Naive thymus-derived CD4-positive, alpha-beta T cell (primary cell): Measurements from ENCODE around the gene ZCCHC17. TPM values are rescaled to one million over a fixed set of nuclear protein-coding genes. Genes with fewer than 3 reads are reported as not detected.

Experiments
- ATAC-seq: fragments of 150-1000 bp; cut with Tn5 transposase; 2 replicates; pipeline ENCODE4 v1.10.0; 2021; ENCODE audit warnings: mild to moderate bottlenecking, moderate library complexity
- CTCF ChIA-PET: fragments of 350-600 bp; sonication (Branson Sonifier 250); formaldehyde crosslinking; loops from one replicate; lab custom pipeline; 2021; ENCODE audit warnings: antibody characterized with exemption; lab: Charles Lee
- POLR2A ChIA-PET: fragments of 350-600 bp; sonication (Branson Sonifier 250); formaldehyde crosslinking; loops from one replicate; lab custom pipeline; 2021; ENCODE audit warnings: antibody characterized with exemption, inconsistent platforms; lab: Charles Lee
- DNase-seq, 9 donors: peaks; one replicate each; pipeline versions ENCODE4 v3.0.0 to v3.0.0-alpha.2; 2020 to 2022; ENCODE audit warnings: mixed read lengths in 1 of 9
- H3K27ac ChIP-seq: one replicate; pipeline ENCODE4 v1.7.0; 2013; ENCODE audit warnings: mild to moderate bottlenecking, low read depth, low read length, moderate library complexity
- H3K27me3 ChIP-seq, 2 donors: one replicate each; pipeline ENCODE4 v1.7.0; 2013; ENCODE audit warnings: low read length in 2 of 2, mild to moderate bottlenecking in 2 of 2, moderate library complexity in 2 of 2; ENCODE audit not compliant: control insufficient read depth in 2 of 2, insufficient read depth in 2 of 2
- H3K36me3 ChIP-seq, 3 experiments: 1 replicate in 2 of 3; 2 replicates in 1 of 3; pipeline ENCODE4 v1.7.0; 2013; ENCODE audit warnings: low read length in 3 of 3, mild to moderate bottlenecking in 3 of 3, moderate library complexity in 1 of 3; ENCODE audit not compliant: insufficient read depth in 3 of 3, control insufficient read depth in 2 of 3
- H3K4me1 ChIP-seq, 2 donors: one replicate each; pipeline ENCODE4 v1.7.0; 2013; ENCODE audit warnings: low read length in 2 of 2, mild to moderate bottlenecking in 2 of 2, moderate library complexity in 1 of 2; ENCODE audit not compliant: control insufficient read depth in 2 of 2, insufficient read depth in 2 of 2
- H3K4me3 ChIP-seq: 2 replicates; pipeline ENCODE4 v1.7.0; 2013; ENCODE audit warnings: mild to moderate bottlenecking, low read length
- H3K9me3 ChIP-seq, 3 experiments: 1 replicate in 2 of 3; 2 replicates in 1 of 3; pipeline ENCODE4 v1.7.0; 2013; ENCODE audit warnings: low read length in 3 of 3; ENCODE audit not compliant: control insufficient read depth in 2 of 3
- H3K27ac Mint-ChIP-seq, 9 donors: one replicate each; pipeline ENCODE4 v1.8.0; 2020 to 2022; ENCODE audit warnings: mixed read lengths in 9 of 9, mild to moderate bottlenecking in 8 of 9, moderate library complexity in 5 of 9, inconsistent platforms in 2 of 9
- H3K27me3 Mint-ChIP-seq, 5 donors: one replicate each; pipeline ENCODE4 v1.8.0; 2021 to 2022; ENCODE audit warnings: mixed read lengths in 5 of 5, mild to moderate bottlenecking in 1 of 5
- H3K36me3 Mint-ChIP-seq, 5 donors: one replicate each; pipeline ENCODE4 v1.8.0; 2020 to 2022; ENCODE audit warnings: mixed read lengths in 5 of 5, mild to moderate bottlenecking in 3 of 5, inconsistent platforms in 1 of 5
- H3K4me1 Mint-ChIP-seq, 7 donors: one replicate each; pipeline ENCODE4 v1.8.0; 2020 to 2022; ENCODE audit warnings: mixed read lengths in 7 of 7, mild to moderate bottlenecking in 3 of 7, inconsistent platforms in 1 of 7
- H3K4me3 Mint-ChIP-seq, 10 donors: one replicate each; pipeline ENCODE4 v1.8.0; 2020 to 2022; ENCODE audit warnings: mild to moderate bottlenecking in 10 of 10, mixed read lengths in 10 of 10, moderate library complexity in 6 of 10, inconsistent platforms in 2 of 10
- H3K9me3 Mint-ChIP-seq, 11 donors: one replicate each; pipeline ENCODE4 v1.8.0; 2020 to 2022; ENCODE audit warnings: mixed read lengths in 11 of 11, mild to moderate bottlenecking in 4 of 11, inconsistent platforms in 1 of 11, moderate library complexity in 1 of 11
- intact Hi-C, 2 donors: fragments of 100-400 bp; cut with micrococcal nuclease; formaldehyde crosslinking; loops; one replicate each; pipeline ENCODE4 v1.15.1; 2023
- polyA plus RNA-seq, 2 donors: library from polyadenylated mRNA; unstranded; fragments of 300-500 nt; fragmentation: Illumina TruSeq; gene quantifications; one replicate each; pipeline ENCODE4 v1.2.3, GENCODE V29; 2021
- total RNA-seq, 6 experiments: library from RNA in 5 of 6; stranded (reverse) in 5 of 6; gene quantifications; 1 replicate in 5 of 6; 2 replicates in 1 of 6; pipeline ENCODE4 v1.2.3 and lab custom pipeline; 2021 to 2026

The ZCCHC17 gene
- total and polyA plus RNA-seq, 7 experiments from 2014 or later: 10.3 to 43.4 (median 21.4) TPM

DNA sequence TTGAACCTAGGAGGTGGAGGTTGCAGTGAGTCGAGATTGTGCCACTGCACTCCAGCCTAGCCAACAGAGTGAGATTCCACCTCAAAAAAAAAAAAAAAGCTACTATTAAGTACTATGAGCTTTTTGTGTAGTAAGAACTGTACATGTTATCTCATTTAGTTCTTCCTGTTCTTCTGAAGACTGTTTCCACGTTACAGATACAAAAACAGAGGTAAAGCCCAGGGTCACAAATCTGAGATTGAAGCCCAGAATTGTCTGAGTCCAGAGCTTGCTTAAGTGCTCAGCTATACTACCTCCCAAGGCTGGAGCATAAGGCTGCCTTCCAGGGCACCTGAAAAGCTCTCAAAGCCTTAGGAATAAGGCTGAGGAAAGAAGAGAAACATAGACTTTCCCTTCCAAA, 73.2 kb downstream of the ZCCHC17 start:
- Histone ChIP-seq H3K36me3 (peaks cover 0 to 17% (median 0%) of the 10 kb centered on the region in 3 experiments), H3K4me3 (no peak overlapping the region), H3K4me1 (no peaks in the 10 kb centered on the region), H3K9me3 (no peaks in the 10 kb centered on the region), H3K27me3 (no peaks in the 10 kb centered on the region), H3K27ac (no peak overlapping the region)
- DNase-seq: no peak
- peaks cover 0 to 23% (median 14%) of the 10 kb centered on the region in 7 donors for H3K4me1 Mint-ChIP-seq
- CTCF ChIA-PET: no interaction called here
- H3K27me3 Mint-ChIP-seq: peaks cover 0 to 18% (median 0%) of the 10 kb centered on the region in 5 donors
- POLR2A ChIA-PET: no interaction called here
- H3K27ac Mint-ChIP-seq: peak overlapping the region in 1 of 9 donors; percentile 20
- H3K9me3 Mint-ChIP-seq: no peaks in the 10 kb centered on the region
- H3K4me3 Mint-ChIP-seq: no peak overlapping the region
- ATAC-seq: no peak
- H3K36me3 Mint-ChIP-seq: peaks cover 2 to 19% (median 6%) of the 10 kb centered on the region in 5 donors
- intact Hi-C loops: no loop called here

DNA sequence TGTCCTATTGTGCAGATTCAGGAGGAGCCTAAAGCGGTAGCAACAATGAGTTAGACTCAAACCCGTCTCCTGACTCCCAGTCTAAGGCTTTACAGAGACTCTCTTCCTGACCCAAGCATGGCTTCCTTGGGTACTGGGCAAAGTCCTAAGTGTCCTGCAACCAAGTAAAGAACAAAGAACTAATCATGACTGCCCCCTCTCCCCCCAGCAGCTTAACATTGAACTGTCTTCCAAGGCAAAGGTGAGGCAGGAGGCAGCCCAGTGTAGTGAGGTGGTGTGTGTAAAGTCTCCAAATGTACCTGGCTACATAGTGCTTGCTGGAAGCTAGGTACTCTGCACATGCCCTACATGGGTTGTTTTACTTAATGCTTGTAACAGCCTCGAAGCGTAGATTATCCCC, 73.7 kb downstream of the ZCCHC17 start:
- ATAC-seq (no peak), DNase-seq (no peak)
- Mint-ChIP-seq H3K27me3 (peaks cover 0 to 18% (median 0%) of the 10 kb centered on the region in 5 donors), H3K36me3 (peaks cover 1 to 15% (median 2%) of the 10 kb centered on the region in 5 donors), H3K27ac (peak overlapping the region in 1 of 9 donors; percentile 56), H3K9me3 (no peaks in the 10 kb centered on the region), H3K4me1 (peaks cover 0 to 23% (median 14%) of the 10 kb centered on the region in 7 donors), H3K4me3 (no peak overlapping the region)
- Histone ChIP-seq H3K36me3 (peaks cover 0 to 12% (median 0%) of the 10 kb centered on the region in 3 experiments), H3K27ac (no peak overlapping the region), H3K4me3 (no peak overlapping the region), H3K27me3 (no peaks in the 10 kb centered on the region), H3K9me3 (no peaks in the 10 kb centered on the region), H3K4me1 (no peaks in the 10 kb centered on the region)
- POLR2A ChIA-PET: no interaction called here
- CTCF ChIA-PET: no interaction called here
- intact Hi-C loops: no loop called here

DNA sequence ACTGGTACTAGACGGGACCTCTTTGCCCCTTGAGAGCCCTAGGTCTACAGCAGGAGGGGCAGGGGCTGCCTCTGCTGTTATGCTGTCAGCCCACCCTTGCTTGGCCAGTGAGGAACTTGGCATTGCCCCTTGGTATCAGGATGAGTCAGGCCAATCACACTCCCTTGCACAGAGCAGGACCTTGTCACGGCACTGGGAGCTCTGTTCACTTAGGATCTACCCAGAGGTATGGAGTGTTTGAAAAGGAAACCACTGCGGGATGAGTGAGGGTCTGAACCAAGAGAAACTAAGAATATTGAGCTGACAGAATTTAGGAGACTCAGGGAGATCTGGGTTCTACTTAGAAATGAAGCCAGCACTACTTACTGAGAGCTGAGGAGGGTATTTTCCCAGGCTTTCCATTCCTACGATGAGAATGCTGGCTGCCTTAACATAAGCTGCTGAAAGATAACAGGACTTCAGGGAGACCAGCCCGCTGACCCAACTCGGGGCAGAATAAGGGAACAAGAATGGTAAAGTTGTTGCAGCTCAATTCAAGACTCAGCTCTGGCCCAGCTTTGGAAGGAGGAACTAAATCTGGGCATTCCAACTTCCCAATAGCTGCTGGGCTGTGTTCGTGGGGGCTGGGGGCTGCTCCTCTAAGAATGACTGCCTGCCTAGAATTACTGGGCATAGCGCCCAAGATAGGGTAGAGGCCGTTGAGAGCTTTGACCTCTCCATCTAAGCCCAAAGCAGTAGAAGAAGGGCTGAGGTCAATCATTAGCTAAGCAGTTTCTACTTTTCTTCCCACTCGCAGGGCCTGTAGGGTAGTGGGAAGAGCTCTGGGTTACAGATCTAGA, 74.5 kb downstream of the ZCCHC17 start:
- H3K4me1 ChIP-seq: no peaks in the 10 kb centered on the region
- H3K4me3 ChIP-seq: no peak overlapping the region
- ChIA-PET POLR2A (no interaction called here), CTCF (interaction anchor here (0.5 to 0.6 kb wide), 2 partner anchors 12 to 349 kb away, joined by 4 to 5 read pairs; no protein-coding TSS in a partner anchor)
- no peak overlapping the region for H3K27ac ChIP-seq
- Mint-ChIP-seq H3K9me3 (no peaks in the 10 kb centered on the region), H3K36me3 (peaks cover 0 to 10% (median 0%) of the 10 kb centered on the region in 5 donors), H3K27me3 (peaks cover 0 to 18% (median 0%) of the 10 kb centered on the region in 5 donors), H3K4me1 (peaks cover 0 to 23% (median 14%) of the 10 kb centered on the region in 7 donors), H3K27ac (no peak overlapping the region), H3K4me3 (peak overlapping the region in 1 of 10 donors; percentile 58)
- DNase-seq (no peak), ATAC-seq (no peak)
- peaks cover 0 to 7% (median 0%) of the 10 kb centered on the region in 3 experiments for H3K36me3 ChIP-seq
- no peaks in the 10 kb centered on the region for H3K9me3 ChIP-seq
- no peaks in the 10 kb centered on the region for H3K27me3 ChIP-seq
- intact Hi-C loops: no loop called here

DNA sequence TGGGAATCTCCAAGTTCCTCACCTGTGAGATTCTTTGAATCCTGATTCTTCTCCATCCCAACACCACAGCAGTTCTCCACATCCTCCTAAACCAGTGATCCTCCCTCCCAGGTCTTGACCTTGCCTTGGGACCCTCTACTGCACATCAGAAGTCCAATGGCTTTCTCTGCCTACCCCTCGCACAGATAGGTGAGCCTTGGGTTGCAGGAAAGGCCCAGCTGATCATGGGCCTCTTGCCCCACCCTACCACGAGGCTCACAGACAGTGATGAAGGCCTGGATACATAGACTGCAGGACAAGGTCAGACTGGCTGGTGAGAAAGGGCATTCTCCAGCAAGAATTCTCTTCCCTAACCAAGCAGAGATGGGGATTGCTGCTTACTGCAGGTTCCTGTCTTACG, 75.2 kb downstream of the ZCCHC17 start:
- Histone ChIP-seq H3K9me3 (no peaks in the 10 kb centered on the region), H3K36me3 (no peaks in the 10 kb centered on the region), H3K4me1 (no peaks in the 10 kb centered on the region), H3K4me3 (no peak overlapping the region), H3K27me3 (no peaks in the 10 kb centered on the region), H3K27ac (no peak overlapping the region)
- H3K27me3 Mint-ChIP-seq: peaks cover 0 to 18% (median 0%) of the 10 kb centered on the region in 5 donors
- no peaks in the 10 kb centered on the region for H3K9me3 Mint-ChIP-seq
- intact Hi-C loops: no loop called here
- no peak for ATAC-seq
- ChIA-PET CTCF (interaction anchor here (0.5 kb wide), 1 partner anchor 11 kb away, joined by 5 read pairs; no protein-coding TSS in a partner anchor), POLR2A (no interaction called here)
- H3K4me1 Mint-ChIP-seq: peaks cover 0 to 23% (median 16%) of the 10 kb centered on the region in 7 donors
- peak overlapping the region in 4 of 10 donors; percentile 13 to 87 (median 42) for H3K4me3 Mint-ChIP-seq
- peaks cover 0 to 5% (median 0%) of the 10 kb centered on the region in 5 donors for H3K36me3 Mint-ChIP-seq
- DNase-seq: no peak
- peak overlapping the region in 3 of 9 donors; percentile 28 to 58 (median 41) for H3K27ac Mint-ChIP-seq

DNA sequence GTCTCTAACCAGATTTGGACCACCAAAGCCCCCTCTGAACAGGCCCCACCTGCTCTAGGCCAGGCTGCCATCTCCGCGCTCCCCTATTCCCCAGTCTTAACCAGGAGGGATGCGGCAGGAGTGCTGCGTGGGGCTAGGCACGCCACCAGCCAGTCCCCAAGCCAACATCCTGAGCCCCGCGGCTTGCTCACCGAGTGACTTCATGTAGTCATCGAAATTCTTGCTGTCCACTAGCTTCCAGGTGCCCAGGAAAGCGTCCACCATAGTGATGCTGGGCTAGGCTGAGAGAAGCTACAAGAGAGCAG, 75.9 kb downstream of the ZCCHC17 start:
- Histone ChIP-seq H3K9me3 (no peaks in the 10 kb centered on the region), H3K4me1 (no peaks in the 10 kb centered on the region), H3K4me3 (no peak overlapping the region), H3K36me3 (no peaks in the 10 kb centered on the region), H3K27me3 (no peaks in the 10 kb centered on the region), H3K27ac (no peak overlapping the region)
- intact Hi-C loops: no loop called here
- H3K4me1 Mint-ChIP-seq: peaks cover 0 to 23% (median 16%) of the 10 kb centered on the region in 7 donors
- no peaks in the 10 kb centered on the region for H3K9me3 Mint-ChIP-seq
- CTCF ChIA-PET: interaction anchor here (1.5 kb wide), 1 partner anchor 49 kb away, joined by 5 read pairs; no protein-coding TSS in a partner anchor
- peaks cover 0 to 18% (median 0%) of the 10 kb centered on the region in 5 donors for H3K27me3 Mint-ChIP-seq
- DNase-seq (no peak), ATAC-seq (no peak)
- peak overlapping the region in 6 of 10 donors; percentile 13 to 95 (median 80) for H3K4me3 Mint-ChIP-seq
- POLR2A ChIA-PET: no interaction called here
- peak overlapping the region in 3 of 9 donors; percentile 28 to 58 (median 41) for H3K27ac Mint-ChIP-seq
- no peaks in the 10 kb centered on the region for H3K36me3 Mint-ChIP-seq

DNA sequence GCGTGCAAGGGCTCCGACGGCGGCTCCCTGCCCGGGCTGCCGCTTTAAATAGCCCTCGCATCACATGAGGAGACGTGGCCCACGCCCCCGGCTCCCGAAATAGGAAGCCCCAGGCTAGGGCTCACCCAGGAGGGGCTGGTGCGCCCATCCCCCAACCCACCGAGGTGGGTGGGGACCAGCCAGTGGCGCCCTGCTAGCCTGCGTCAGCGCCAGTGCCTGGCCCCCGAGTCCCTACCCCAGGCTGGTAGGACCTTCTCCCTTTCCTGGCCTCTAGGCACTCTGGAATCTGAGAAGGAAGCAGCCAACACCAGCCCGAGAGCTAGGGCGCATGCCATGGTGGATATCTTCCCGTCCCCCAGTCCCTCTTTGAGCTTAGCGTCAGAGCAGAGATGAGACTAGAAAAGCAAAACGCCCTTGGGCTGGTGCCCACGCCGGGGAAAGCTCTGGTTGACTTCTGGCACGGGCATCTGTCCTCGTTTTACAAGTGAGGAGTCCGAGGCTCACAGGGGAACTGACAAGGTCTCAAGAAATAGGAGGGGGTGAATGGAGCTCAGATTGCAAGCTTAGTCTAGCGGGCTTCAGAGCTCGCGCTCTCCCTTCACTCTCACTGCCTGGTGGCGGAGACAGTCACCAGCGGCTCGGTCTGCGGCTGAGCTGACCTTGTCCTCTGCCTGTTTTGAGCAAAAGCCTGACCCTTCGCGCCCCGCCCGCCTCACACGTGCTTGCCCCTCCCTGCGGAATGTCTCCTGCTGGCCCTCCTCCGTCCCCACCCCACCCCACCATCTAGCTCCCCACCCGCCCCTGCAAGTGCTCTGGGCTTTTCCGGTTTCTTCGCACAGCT, 76.4 kb downstream of the ZCCHC17 start, which contains the start of gene FABP3:
FABP3 (minus strand) TSS at position 21 of the 841 bp plus-strand sequence. CDS start 62 bp downstream, outside the sequence.
- Histone ChIP-seq H3K27ac (no peak within 1 kb of the TSS), H3K36me3 (no peaks in the 10 kb centered on the region), H3K4me1 (no peaks in the 10 kb centered on the region), H3K27me3 (no peaks in the 10 kb centered on the region), H3K9me3 (no peaks in the 10 kb centered on the region), H3K4me3 (peak within 1 kb of the TSS; percentile 53)
- Mint-ChIP-seq H3K4me1 (peaks cover 0 to 20% (median 16%) of the 10 kb centered on the region in 7 donors), H3K36me3 (no peaks in the 10 kb centered on the region), H3K9me3 (no peaks in the 10 kb centered on the region), H3K27ac (peak within 1 kb of the TSS in 6 of 9 donors; percentile 28 to 85 (median 50)), H3K4me3 (peak within 1 kb of the TSS; percentile 74 to 95 (median 90)), H3K27me3 (peaks cover 0 to 18% (median 0%) of the 10 kb centered on the region in 5 donors)
- ATAC-seq (peak; percentile 58), DNase-seq (peak in 5 of 9 donors; percentile 7 to 17 (median 12))
- intact Hi-C loops: no loop called here
- POLR2A ChIA-PET: no interaction called here
- CTCF ChIA-PET: interaction anchor here (0.9 to 1.5 kb wide), 2 partner anchors 17 to 49 kb away, joined by 3 to 5 read pairs; no protein-coding TSS in a partner anchor
